Left renal pelvis (tissue), 4 donors: ENCODE results near the gene EAF2. TPM values are rescaled to one million over a fixed set of nuclear protein-coding genes. Genes with fewer than 3 reads are reported as not detected.

Experiments used
- polyA plus RNA-seq, 4 donors: library from polyadenylated mRNA; unstranded; fragments of 120-200 nt; gene quantifications; one replicate each; pipeline ENCODE4 v1.2.1, GENCODE V29; 2013; ENCODE audit not compliant: insufficient read length in 4 of 4

Gene EAF2
- polyA plus RNA-seq, 4 donors, result 3.8 to 8.0 (median 7.6) TPM

Other genes starting within 250 kb of the EAF2 start
- gene FBXO40, start 241.8 kb upstream of the EAF2 start, polyA plus RNA-seq, result under 1 TPM in 2 of 4 donors, not detected in 2; 0.03 to 0.04 TPM
- gene HCLS1, start 174.3 kb upstream of the EAF2 start, polyA plus RNA-seq, result 1 to 10 TPM; 5.0 to 8.8 (median 7.8) TPM
- 10 to 100 TPM; 57.2 to 89.9 (median 82.9) TPM for gene GOLGB1, start 85.5 kb upstream of the EAF2 start, polyA plus RNA-seq
- 10 to 100 TPM; 34.6 to 38.5 (median 36.6) TPM for gene IQCB1, start 149 bp upstream of the EAF2 start, polyA plus RNA-seq
- 10 to 100 TPM in 2 of 4 donors, 1 to 10 TPM in 2; 3.1 to 12.4 (median 10.8) TPM for gene SLC15A2, start 59.2 kb downstream of the EAF2 start, polyA plus RNA-seq
- 1 to 10 TPM in 3 of 4 donors, under 1 TPM in 1; 0.30 to 8.9 (median 8.5) TPM for gene ILDR1, start 187.0 kb downstream of the EAF2 start, polyA plus RNA-seq
- 1 to 10 TPM; 2.2 to 4.3 (median 2.4) TPM for gene CD86, start 220.2 kb downstream of the EAF2 start, polyA plus RNA-seq